Mesothelial cell of epicardium (in vitro differentiated cells): ENCODE data around the gene PRMT3. TPM values are rescaled to one million over a fixed set of nuclear protein-coding genes. Genes with fewer than 3 reads are reported as not detected.
"Not testable (repeated sequence)": the region's sequence is repeated elsewhere in the genome, so short reads cannot be mapped to it uniquely, and the experiment has no call there.

Source experiments
- DNase-seq, 2 experiments: peaks; one replicate each; pipeline ENCODE4 v3.0.0; 2021; ENCODE audit warnings: low spot score in 2 of 2; ENCODE audit not compliant: unreplicated experiment in 2 of 2
- H3K27ac Mint-ChIP-seq: 2 replicates; pipeline ENCODE4 v1.8.0; 2021; ENCODE audit warnings: mixed read lengths
- H3K27me3 Mint-ChIP-seq: 2 replicates; pipeline ENCODE4 v1.8.0; 2021; ENCODE audit warnings: low read depth, mixed read lengths
- H3K36me3 Mint-ChIP-seq: 2 replicates; pipeline ENCODE4 v1.8.0; 2021; ENCODE audit warnings: mixed read lengths
- H3K4me1 Mint-ChIP-seq: 2 replicates; pipeline ENCODE4 v1.8.0; 2021; ENCODE audit warnings: mixed read lengths
- H3K4me3 Mint-ChIP-seq: 2 replicates; pipeline ENCODE4 v1.8.0; 2021; ENCODE audit warnings: mild to moderate bottlenecking, moderate library complexity, mixed read lengths
- H3K9me3 Mint-ChIP-seq: 2 replicates; pipeline ENCODE4 v1.8.0; 2021; ENCODE audit warnings: mixed read lengths
- CTCF ChIP-seq: fragments of 200-600 bp; sonication (generic); IDR thresholded peaks from one replicate; pipeline ENCODE4 v1.5.0; 2021; ENCODE audit warnings: antibody characterized with exemption; ENCODE audit not compliant: unreplicated experiment
- total RNA-seq: library from RNA; stranded (reverse); gene quantifications from 3 replicates; pipeline ENCODE4 v1.2.1, GENCODE V29; 2021

The PRMT3 gene
- total RNA-seq, 1 donor from 2014 or later = 19.2 TPM

- no peaks in the 10 kb centered on the region for H3K27me3 Mint-ChIP-seq
- H3K4me3 Mint-ChIP-seq = no peak overlapping the region
- DNase-seq = no peak
These were observed 77.0 kb downstream of the PRMT3 start for GRCh38 chr11:20464518-20464917.

GRCh38 chr11:20467487-20468185 lies 80.1 kb downstream of the PRMT3 start:
- Mint-ChIP-seq H3K27me3 (no peaks in the 10 kb centered on the region), H3K4me3 (no peak overlapping the region), H3K4me1 (peaks cover 7% of the 10 kb centered on the region), H3K9me3 (peaks cover 14% of the 10 kb centered on the region), H3K27ac (peak overlapping the region; percentile 18), H3K36me3 (peaks cover 31% of the 10 kb centered on the region)
- TF ChIP-seq CTCF = no peak
- no peak for DNase-seq

More at GRCh38 chr11:20464518-20464917, 77.0 kb downstream of the PRMT3 start:
- peaks cover 7% of the 10 kb centered on the region for H3K36me3 Mint-ChIP-seq
- H3K9me3 Mint-ChIP-seq = no peaks in the 10 kb centered on the region
- no peak for TF ChIP-seq CTCF
- H3K27ac Mint-ChIP-seq = no peak overlapping the region
- peaks cover 10% of the 10 kb centered on the region for H3K4me1 Mint-ChIP-seq

- DNase-seq = no peak
- Mint-ChIP-seq H3K4me3 (no peak overlapping the region), H3K27me3 (no peaks in the 10 kb centered on the region), H3K9me3 (peaks cover 14% of the 10 kb centered on the region), H3K4me1 (peaks cover 14% of the 10 kb centered on the region), H3K27ac (no peak overlapping the region), H3K36me3 (peaks cover 27% of the 10 kb centered on the region)
- TF ChIP-seq CTCF = no peak
These were observed 82.8 kb downstream of the PRMT3 start for GRCh38 chr11:20470348-20470747.

GRCh38 chr11:20471929-20472328 lies 84.4 kb downstream of the PRMT3 start:
- H3K27me3 Mint-ChIP-seq, DNase-seq, H3K27ac Mint-ChIP-seq, H3K4me3 Mint-ChIP-seq: not testable (repeated sequence)
- Mint-ChIP-seq H3K4me1 (peaks cover 12% of the 10 kb centered on the region), H3K9me3 (peaks cover 14% of the 10 kb centered on the region), H3K36me3 (peaks cover 30% of the 10 kb centered on the region)

- DNase-seq = no peak
- Mint-ChIP-seq H3K4me1 (peaks cover 8% of the 10 kb centered on the region), H3K4me3 (no peak overlapping the region), H3K9me3 (peaks cover 14% of the 10 kb centered on the region), H3K27ac (peak overlapping the region; percentile 17), H3K27me3 (no peaks in the 10 kb centered on the region), H3K36me3 (peaks cover 31% of the 10 kb centered on the region)
- no peak for TF ChIP-seq CTCF
These were observed 86.8 kb downstream of the PRMT3 start for GRCh38 chr11:20474176-20474881.

GRCh38 chr11:20474882-20475517 lies 87.5 kb downstream of the PRMT3 start:
- no peaks in the 10 kb centered on the region for H3K27me3 Mint-ChIP-seq
- H3K36me3 Mint-ChIP-seq = peaks cover 31% of the 10 kb centered on the region
- TF ChIP-seq CTCF = no peak
- H3K4me3 Mint-ChIP-seq = no peak overlapping the region
- no peak for DNase-seq
- peaks cover 8% of the 10 kb centered on the region for H3K4me1 Mint-ChIP-seq
- H3K9me3 Mint-ChIP-seq = peaks cover 14% of the 10 kb centered on the region
- H3K27ac Mint-ChIP-seq = peak overlapping the region; percentile 17
